ENCODE measurements around the gene FAF1.

- no peak for TF ChIP-seq EZH2phosphoT487 (conservative IDR thresholded peaks at IDR 0.05; ENCODE audit: low read length)
- no peak for TF ChIP-seq CTCF (IDR thresholded peaks at IDR 0.05; ENCODE audit: insufficient read depth, low read length, poor library complexity, severe bottlenecking)
Observed at GRCh38 chr1:50508040-50508586, 452.0 kb downstream of the FAF1 start.
